22Rv1 (cell line): ENCODE data around the gene ZBTB21.

Experiments
- H3K27ac ChIP-seq: fragments of 450-650 bp; 2 replicates; pipeline ENCODE4 v1.5.1; 2017
- ZFX ChIP-seq: fragments of 450-650 bp; IDR thresholded peaks from 2 replicates; pipeline ENCODE4 v1.6.1; 2017; ENCODE audit warnings: antibody characterized with exemption, borderline replicate concordance
- TF ChIP-seq, protein P1 (sequence below): fragments of 450-650 bp; IDR thresholded peaks from 2 replicates; pipeline ENCODE4 v1.5.1; 2017; ENCODE audit warnings: mild to moderate bottlenecking

Gene ZBTB21

GRCh38 chr21:41991659-41992058, 18.5 kb downstream of the ZBTB21 start:
- TF ChIP-seq, protein P1, sequence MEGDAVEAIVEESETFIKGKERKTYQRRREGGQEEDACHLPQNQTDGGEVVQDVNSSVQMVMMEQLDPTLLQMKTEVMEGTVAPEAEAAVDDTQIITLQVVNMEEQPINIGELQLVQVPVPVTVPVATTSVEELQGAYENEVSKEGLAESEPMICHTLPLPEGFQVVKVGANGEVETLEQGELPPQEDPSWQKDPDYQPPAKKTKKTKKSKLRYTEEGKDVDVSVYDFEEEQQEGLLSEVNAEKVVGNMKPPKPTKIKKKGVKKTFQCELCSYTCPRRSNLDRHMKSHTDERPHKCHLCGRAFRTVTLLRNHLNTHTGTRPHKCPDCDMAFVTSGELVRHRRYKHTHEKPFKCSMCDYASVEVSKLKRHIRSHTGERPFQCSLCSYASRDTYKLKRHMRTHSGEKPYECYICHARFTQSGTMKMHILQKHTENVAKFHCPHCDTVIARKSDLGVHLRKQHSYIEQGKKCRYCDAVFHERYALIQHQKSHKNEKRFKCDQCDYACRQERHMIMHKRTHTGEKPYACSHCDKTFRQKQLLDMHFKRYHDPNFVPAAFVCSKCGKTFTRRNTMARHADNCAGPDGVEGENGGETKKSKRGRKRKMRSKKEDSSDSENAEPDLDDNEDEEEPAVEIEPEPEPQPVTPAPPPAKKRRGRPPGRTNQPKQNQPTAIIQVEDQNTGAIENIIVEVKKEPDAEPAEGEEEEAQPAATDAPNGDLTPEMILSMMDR, result no peak
- no peak for TF ChIP-seq ZFX

GRCh38 chr21:41989698-41990097, 20.5 kb downstream of the ZBTB21 start:
- no peak overlapping the region for H3K27ac ChIP-seq
- TF ChIP-seq, protein P1, result no peak
- TF ChIP-seq ZFX, result no peak

More at GRCh38 chr21:41991659-41992058, 18.5 kb downstream of the ZBTB21 start:
- H3K27ac ChIP-seq, result no peak overlapping the region

DNA sequence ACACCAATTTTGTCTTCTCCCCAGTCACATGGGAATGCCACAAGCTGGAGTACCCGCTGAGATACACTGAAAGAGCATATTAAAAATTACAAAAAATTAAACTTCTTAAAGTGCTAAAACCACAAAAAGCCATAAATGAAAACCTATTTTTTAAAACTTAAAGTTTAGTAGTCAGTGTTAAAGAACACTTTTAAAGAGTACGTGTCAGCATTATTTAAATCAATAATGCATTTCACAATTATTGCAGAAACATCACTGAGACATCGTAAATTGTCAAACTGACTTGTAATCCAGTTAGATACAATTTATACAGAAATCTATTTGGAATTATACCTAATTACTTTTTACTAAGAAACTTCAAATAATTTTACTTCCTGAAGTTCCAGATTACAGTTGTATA, 22.9 kb downstream of the ZBTB21 start:
- H3K27ac ChIP-seq, result no peak overlapping the region
- TF ChIP-seq ZFX, result no peak
- TF ChIP-seq, protein P1, result no peak

DNA sequence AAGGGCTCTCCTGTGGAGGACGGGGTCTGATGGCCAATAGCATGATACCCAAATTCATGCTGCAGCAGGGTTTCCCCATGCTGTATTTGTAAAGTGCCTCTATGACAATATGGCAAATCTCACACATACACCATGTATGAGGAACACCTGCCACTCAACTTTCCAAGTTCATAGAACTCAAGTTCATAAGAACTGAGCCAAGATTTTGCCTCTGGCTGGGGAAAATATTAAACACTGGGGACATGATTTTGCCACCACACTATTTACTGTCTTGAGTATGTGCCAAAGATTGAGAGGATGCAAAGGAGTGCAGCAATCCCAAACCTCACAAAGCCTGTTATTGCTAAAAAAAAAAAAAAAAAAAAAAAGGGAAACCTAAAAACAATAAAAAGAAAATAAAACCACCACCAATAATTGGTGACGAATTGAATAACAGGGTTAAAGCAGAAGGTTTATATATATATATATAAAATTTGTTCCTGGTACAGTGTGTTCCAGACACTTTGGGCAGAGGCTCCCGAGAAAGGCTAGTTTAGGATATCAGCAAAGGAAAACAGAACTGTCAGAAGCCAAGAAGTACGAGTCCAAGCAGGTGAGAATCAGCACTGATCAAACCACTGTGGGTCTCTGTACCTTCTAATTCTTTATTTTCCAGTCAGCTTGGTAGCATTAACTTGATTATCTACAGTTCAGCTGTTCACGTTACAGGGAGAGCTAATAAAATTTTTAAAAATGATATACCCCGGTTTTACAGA, 24.3 kb downstream of the ZBTB21 start:
- no peak for TF ChIP-seq ZFX
- TF ChIP-seq, protein P1, result no peak
- no peak overlapping the region for H3K27ac ChIP-seq

- TF ChIP-seq, protein P1, result no peak
- TF ChIP-seq ZFX, result no peak
Measured at GRCh38 chr21:41983229-41983628, 26.9 kb downstream of the ZBTB21 start.

DNA sequence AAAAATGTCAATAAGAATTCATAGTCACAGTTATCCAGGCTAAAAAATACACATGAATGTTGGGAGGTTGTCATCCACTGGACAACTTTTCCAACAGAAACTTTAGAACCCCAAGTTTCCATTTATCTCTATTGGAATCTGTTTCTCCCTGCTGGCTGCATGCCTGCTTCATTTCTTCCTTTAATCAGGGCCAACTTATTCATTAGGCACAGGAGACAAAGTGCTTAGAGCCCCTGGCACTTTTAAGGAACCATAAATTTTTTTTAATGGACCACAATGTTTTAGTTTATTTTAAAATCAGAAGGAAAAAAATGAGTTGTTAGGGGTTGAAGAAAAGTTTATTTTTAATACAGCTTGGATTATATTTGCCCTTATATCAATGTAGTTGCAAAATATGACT, 29.6 kb downstream of the ZBTB21 start:
- TF ChIP-seq, protein P1, result no peak
- no peak for TF ChIP-seq ZFX
- no peak overlapping the region for H3K27ac ChIP-seq

More at GRCh38 chr21:41983229-41983628, 26.9 kb downstream of the ZBTB21 start:
- no peak overlapping the region for H3K27ac ChIP-seq

DNA sequence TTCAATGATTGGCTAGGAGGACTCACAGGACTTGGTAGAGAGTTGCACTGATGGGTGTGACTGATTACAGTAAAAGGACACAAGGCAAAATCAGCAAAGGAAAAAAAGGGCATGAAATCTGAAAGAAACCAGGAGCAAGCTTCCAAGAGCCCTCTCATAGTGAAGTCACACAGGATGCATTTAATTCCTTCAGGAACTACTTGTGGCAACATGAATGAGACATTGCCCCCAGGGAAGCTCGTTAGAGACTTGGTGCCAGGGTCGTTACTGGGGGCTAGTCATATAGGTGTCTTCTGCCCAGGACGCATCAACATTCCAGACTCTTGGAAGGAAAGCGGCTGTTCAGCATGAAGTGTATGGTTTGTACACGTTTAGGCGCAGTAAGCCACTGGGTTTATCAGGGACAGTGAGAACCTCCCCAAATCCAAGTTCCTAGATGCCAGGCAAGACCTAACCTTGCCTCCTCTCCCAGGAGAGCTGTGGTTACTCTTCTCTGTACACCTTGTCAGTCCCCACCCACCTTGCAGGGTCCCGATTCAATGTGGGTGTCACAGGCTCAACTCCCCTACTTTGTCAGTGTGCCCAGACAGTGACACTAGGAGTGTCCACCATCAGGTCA, 30.3 kb downstream of the ZBTB21 start:
- H3K27ac ChIP-seq, result no peak overlapping the region
- TF ChIP-seq, protein P1, result no peak
